ENCODE results near the gene CATSPER3.
A peak's percentile ranks its signal among the peaks of the same experiment; 100 is the strongest.

The CATSPER3 gene

DNA sequence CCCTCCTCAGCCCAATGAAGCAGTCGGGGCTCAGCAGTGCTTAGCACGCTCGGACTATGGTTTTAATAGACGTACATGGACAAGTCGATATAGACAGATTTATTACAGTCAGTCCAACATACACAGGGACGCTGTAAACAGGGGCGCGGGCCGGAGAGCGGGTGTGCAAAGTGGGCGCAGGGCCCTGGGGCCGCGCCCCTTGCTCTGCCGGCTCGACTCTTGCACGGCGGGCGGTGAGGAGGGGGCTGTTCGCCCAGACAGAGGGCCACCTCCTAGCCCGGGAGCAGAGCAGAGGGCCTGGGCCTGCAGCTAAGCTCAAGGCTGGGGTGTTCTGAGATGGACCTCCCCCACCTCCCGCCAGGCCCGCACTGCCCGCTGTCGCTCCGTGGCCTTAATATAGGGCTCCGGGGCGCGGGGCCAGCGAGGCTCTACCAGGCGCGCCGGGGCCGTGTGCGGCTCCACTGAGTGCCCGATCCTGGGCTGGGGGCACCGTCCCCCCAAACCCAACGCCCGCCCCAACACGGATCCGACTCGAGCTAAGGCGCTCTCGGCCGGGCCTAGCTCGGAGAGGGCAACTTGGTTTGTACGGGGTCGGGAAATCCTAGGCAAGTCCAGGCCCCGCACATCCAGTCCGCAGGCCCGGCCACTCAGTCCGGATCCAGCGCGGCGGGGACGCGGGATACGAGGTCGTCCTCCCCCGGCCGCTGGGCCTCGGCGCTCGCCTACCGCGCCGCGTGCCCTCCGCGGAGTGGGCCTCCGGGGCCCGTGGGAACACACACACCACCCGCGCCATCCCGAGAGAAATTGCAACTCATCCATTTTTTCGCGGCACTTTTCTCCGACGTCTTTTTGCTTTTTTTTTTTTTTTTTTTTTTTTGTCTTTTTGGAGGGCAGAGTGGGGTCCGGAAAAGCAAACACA lies 60.2 kb downstream of the CATSPER3 start:
- no peak overlapping the region for H3K4me3 ChIP-seq (ENCODE audit: low read depth, low read length)

DNA sequence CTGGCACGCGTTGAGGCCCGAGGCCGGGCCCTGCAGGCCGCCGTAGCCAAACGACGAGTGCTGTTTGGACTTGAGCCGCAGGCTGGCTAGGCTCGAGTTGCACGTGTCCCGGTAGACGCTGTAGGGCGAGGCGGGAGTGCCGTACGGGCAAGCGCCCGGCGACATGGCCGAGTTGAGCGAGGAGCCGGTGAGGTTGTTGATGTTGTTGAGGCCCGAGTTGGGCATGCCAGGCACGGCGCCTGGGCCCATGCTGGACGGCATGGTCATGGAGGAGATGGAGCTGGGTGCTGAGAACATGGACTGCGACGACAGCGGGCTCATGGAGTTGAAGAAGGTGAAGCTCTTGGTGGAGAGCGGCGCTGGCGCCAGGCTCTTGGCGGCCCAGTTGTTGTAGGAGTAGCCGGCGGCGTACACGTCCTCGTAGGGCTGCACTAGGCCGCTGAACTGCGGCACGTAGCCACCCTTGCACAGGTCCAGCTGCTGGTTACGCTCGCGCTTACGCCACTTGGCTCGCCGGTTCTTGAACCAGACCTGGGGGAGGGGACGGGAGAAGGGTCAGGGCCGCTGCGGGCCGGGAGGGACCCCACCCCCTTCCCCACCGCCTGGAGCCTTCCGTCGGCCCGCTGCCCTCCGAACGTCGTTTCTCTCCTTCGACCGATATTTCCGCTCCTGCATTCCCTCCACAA lies 61.2 kb downstream of the CATSPER3 start:
- H3K4me3 ChIP-seq (ENCODE audit: low read depth, low read length) = no peak overlapping the region

DNA sequence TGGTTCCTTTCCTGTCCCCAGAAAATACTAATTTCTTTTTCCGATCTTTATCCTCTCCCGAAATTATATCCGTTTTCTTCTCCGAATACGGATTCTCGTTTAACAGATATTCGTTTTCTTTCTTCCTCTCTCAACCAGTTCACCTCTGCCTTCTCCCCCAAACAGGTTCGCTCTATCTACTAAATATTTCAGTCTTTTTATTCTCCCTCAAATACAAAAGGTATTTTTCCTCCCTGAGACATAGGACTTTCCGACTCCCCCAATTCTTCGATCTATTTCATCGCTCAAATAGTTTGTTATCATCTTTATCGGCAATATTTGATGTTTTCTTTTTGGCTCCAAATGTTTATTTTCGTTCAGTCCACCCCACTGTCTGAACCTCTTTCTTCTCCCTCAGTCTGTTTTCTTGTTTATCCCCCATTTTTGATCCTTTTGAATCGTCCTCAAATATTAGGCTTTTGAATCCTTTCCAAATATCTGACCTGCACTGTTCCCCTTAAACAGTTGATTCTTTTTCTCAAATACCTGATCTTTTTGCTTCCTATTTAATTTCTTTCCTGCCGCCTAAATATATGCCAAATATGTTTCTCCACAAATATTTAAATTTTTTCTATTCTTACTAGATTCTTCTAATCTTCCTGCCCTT lies 61.9 kb downstream of the CATSPER3 start:
- no peak overlapping the region for H3K4me3 ChIP-seq (ENCODE audit: low read depth, low read length)

GRCh38 chr5:135030123-135030955 lies 62.6 kb downstream of the CATSPER3 start:
- peak overlapping the region; percentile 13 for H3K4me3 ChIP-seq (ENCODE audit: low read depth, low read length)

DNA sequence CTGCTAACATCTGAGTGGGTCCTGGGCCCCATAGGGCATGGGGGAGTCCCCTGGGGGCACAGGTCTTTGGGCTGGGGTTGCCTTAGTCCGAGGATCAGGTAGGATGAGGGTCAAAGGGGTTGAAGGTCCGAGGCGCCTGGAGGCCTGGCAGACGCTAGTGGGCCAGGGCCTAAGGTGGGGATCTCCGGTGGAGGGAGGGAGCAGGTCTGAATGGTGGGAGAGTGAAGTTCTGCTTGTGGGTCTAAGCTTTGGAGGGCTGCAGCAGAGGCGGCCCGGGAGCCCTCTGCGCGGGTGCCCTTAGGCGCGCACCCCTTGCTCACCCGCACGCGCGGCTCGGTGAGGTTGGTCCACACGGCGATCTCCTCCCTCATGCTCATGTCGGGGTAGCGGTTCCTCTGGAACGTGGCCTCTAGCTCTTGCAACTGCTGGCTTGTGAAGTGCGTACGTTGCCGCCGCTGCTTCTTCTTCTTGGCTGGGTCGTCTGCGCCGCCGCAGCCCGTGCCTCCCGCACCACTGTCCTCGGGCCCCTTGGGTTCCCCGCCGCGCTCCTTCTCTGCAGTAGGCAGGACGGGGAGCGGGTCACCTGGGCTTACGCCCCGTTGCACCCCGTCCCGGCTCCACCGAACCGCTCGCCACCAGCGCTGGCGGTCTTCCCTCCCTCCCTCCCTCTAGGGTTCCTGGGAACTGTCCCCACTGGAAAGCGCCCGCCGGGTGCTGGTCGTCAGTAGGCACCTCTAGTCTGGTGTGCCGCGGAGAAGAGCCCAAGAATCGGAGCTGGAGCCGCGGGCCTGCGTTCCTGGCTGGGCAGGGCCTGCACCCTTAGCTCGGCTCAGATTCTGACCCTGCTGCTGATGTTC lies 63.5 kb downstream of the CATSPER3 start:
- H3K4me3 ChIP-seq (ENCODE audit: low read depth, low read length) = peak overlapping the region; percentile 27

DNA sequence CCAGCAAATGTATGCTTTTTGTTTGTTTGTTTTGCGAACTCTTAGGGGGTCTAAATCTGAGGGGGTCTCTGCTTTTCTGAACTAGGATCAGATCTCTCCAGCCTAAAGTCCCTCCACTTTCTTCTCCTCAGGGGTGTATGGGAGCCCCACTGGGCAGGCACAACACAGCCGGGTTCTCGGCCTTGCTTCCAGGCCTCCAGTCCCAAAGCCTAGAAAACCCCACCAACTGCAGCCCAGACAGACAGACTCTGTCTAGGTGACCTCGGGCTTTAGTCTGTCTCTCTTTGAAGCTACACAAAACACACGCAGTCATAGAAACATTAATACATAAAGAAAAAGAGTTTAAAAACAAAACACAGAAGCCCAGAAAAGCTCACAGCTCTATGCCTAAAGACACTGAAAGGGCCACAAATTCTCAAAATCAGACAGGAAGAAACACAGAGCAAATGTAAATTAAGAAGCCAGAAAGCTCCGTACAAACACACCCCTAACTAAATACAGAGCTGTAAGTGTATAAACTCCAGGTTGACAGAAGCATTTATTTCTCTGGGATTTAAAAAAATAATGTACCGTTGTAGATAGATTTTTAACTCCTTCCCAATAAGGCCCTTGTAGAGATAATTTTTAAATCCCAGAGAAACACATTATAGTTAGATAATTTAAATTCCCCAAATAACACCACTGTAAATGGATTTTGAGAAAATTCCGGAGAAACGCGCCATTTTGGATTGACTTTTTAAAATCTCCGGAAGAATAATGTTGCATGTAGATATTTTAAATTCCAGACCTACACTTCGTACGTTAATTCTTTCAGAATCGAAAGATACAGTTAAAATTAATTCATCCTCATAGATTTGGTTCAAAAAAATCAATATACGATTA lies 64.3 kb downstream of the CATSPER3 start:
- H3K4me3 ChIP-seq (ENCODE audit: low read depth, low read length) = no peak overlapping the region

DNA sequence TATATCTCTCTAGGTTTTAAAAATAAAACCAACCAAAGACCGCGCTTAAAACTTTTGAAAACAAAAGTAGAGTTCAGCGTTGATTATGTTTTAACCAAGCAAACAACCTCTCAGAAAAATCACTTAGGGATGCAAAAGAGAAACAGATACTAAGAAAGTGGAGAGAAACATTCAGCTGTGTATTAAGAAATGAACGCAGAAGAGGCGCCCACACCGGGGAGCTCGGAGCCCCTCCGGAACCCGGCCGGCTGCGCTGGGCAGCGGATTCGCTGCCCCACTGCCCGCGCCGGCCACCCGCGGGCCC lies 64.9 kb downstream of the CATSPER3 start:
- H3K4me3 ChIP-seq (ENCODE audit: low read depth, low read length) = no peak overlapping the region

- H3K4me3 ChIP-seq (ENCODE audit: low read depth, low read length) = peak overlapping the region; percentile 4
Measured at GRCh38 chr5:135032999-135033861, 65.5 kb downstream of the CATSPER3 start.

- peak within 1 kb of the TSS; percentile 8 for H3K4me3 ChIP-seq (ENCODE audit: low read depth, low read length)
Measured at GRCh38 chr5:135033901-135034235, 66.2 kb downstream of the CATSPER3 start, which contains the start of gene PITX1. TSS of gene PITX1 (minus strand) at chr5:135034228. CDS start at chr5:135033881, 347 bp downstream.

DNA sequence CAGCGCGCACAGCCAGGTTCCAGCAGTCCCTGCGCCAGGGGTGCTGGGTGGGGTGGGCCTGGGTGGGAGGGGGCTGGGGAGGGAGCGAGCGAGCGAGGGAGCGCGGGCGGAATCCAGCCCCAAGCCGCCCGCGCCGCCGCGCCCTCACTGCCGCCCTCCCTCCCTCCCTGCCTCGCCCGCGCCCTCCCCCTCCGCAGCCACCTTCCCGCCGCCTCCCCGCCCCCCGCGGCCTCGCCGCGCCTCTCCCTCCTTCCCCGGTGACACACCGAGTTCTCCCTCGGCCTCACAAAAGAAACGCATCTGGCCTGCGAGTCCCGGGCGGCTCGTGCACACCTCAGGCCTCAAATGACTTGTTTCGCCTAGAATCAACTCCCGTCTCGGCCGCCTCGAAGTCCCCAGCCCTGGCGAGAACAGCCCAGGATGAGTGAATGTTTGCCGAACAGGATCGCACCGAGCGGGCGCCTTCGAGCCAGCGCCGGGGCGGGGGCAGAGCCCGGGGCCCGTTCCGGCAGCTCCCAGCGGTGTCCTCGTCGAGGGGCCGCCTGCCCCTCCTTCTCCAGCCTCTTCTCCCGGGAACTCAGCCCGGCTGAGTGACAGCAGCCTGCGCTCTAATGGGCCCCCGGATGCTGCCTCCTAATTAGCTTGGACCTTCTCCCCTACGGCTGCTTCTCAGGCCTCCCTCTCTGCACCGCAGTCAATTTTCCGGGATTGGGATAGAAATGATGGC lies 66.7 kb downstream of the CATSPER3 start:
- H3K4me3 ChIP-seq (ENCODE audit: low read depth, low read length) = peak overlapping the region; percentile 8

DNA sequence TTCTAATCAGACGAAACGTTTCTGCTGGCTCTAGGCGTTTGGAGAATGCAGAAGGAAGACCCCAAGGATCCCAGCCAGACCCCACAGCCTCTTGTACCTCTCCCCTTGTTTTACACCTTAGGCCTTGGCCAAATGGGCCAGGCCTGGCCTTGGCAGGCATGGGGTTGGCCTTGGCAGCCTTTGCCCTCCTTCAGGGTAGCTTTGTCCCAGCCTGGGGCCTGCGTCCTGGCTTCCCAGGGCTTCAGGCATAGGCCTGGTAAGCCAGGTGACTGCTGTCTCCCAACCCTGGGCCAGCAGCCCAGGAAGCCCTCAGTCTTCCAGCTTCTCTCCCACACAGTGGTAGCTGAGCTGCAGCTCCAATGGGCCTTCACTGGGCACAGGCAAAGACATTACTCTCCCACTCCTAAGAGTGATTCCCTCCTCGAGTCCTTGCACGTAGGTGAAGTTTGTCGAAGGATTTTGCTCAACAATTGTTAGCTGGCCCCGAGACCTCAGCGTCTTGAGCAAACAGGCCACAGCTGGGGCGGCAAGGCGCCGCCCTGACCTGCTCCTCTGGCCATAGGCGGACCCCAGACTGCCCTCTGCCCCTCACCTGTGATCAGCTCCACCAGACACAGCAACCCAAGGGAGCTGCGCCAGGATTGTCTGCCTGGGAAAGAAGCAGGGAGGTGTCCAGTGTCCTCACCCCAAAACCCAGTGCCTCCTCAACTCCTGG lies 67.4 kb downstream of the CATSPER3 start:
- no peak overlapping the region for H3K4me3 ChIP-seq (ENCODE audit: low read depth, low read length)

- H3K4me3 ChIP-seq (ENCODE audit: low read depth, low read length) = no peak overlapping the region
Measured at GRCh38 chr5:135035678-135036030, 67.9 kb downstream of the CATSPER3 start.

DNA sequence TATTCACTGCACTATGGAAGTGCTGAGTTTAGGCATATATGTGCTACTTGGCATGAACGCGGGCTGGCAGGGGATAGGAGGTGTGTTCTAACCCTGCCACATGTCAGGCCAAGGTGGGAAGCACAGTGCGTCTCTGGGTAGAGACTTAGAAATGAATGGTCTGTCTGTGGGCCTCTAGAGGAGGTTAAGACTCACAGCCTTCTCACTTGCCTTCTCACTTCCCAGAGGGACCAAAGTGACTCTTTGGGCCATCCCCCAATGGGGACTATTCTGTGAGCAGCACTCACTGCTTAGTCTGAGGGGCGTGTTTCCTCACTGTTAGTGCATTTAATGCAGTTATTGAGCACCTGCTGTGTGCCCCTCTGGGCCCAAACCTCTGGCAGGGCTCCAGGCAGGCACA lies 68.7 kb downstream of the CATSPER3 start:
- no peak overlapping the region for H3K4me3 ChIP-seq (ENCODE audit: low read depth, low read length)

GRCh38 chr5:135037519-135038204 lies 70.0 kb downstream of the CATSPER3 start:
- no peak overlapping the region for H3K4me3 ChIP-seq (ENCODE audit: low read depth, low read length)

- H3K4me3 ChIP-seq (ENCODE audit: low read depth, low read length) = no peak overlapping the region
Measured at GRCh38 chr5:135038205-135038812, 70.6 kb downstream of the CATSPER3 start.

GRCh38 chr5:135038813-135039270 lies 71.1 kb downstream of the CATSPER3 start:
- no peak overlapping the region for H3K4me3 ChIP-seq (ENCODE audit: low read depth, low read length)
